Epidermal melanocyte (primary cell): ENCODE data around the gene PIGBOS1.
"Not testable (repeated sequence)": the region's sequence is repeated elsewhere in the genome, so short reads cannot be mapped to it uniquely, and the experiment has no call there.

Experiments
- DNase-seq: peaks from one replicate; pipeline ENCODE4 v3.0.0; 2011; ENCODE audit warnings: low spot score; ENCODE audit not compliant: insufficient read length

PIGBOS1 gene, protein sequence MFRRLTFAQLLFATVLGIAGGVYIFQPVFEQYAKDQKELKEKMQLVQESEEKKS

DNA sequence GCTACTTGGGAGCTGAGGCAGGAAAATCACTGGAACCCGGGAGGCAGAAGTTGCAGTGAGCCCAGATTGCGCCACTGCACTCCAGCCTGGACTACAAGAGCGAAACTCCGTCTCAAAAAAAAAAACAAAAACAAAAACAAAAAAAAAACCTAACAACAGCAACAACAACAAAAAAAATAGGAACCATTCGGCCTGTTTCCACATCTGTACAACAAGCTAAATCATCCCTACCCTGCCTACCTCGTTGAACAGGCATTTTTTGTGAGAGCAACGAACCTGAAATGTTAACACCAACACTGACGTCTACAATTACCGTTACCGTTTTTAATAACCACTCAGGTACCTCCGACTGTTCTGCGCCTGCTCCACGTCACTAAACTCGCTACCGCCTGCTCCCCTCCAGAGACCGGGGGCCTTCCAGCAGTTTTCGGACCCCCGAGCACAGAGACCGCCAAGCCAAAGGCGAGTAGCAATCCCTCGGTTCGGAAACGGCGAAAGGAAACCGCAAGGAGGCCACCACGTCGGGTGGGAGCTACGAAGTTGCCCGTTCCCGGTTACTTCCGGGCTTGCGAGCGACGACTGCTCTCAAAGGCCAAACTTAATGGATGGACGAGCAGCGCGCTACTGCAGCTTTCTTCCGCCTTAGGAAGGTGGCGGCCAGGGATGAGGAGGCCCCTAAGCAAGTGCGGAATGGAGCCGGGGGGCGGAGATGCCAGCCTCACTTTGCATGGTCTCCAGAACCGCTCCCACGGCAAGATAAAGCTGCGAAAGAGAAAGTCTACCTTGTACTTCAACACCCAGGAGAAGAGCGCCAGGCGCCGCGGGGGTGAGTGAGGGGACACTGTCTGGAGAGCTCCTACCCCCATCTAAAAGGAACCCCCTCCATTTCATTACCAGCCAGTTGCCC is at the start of gene PIGBOS1, which contains the start of gene PIGB:
PIGBOS1 (minus strand) TSS at position 536 of the 907 bp plus-strand sequence. CDS start 1,331 bp downstream, outside the sequence.
PIGB (plus strand) TSS at position 635 of the 907 bp plus-strand sequence; CDS start at position 664, 29 bp downstream.
- DNase-seq: peak; percentile 64

DNA sequence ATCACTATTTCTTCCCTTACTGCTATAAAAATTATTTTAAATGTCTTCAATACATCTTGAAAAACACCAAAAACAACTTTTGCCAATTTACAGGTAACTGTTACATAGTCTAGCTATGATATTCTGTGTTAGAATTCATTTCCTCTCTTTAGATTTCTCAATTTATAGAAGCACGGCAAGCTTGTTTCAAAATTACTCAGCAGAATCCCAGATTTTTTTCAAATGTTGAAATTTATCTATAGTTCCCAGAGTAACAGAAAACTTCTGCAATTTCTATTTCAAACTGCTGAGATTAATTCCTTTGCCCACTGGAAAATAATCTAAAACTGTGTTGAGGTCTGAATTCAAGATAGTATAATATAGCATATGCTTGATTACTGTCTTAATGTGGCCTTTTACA is 48.1 kb upstream of the PIGBOS1 start:
- no peak for DNase-seq

DNA sequence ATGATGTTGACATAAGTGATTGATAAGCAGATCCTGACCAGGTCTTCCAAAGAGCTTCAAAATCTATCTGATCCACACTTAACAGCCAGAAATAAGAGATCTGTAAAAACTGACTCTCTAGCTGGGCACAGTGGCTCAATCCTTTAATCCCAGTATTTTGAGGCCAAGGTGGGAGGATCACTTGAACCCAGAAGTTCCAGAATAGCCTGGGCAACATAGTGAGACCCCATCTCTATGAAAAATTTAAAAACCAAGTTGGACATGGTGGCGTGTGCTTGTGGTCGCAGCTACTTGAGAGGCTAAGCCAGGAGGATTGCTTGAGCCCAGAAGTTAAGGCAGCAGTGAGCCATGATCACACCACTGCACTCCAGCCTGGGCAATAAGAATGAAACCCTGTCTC is 43.7 kb upstream of the PIGBOS1 start:
- DNase-seq: no peak

DNA sequence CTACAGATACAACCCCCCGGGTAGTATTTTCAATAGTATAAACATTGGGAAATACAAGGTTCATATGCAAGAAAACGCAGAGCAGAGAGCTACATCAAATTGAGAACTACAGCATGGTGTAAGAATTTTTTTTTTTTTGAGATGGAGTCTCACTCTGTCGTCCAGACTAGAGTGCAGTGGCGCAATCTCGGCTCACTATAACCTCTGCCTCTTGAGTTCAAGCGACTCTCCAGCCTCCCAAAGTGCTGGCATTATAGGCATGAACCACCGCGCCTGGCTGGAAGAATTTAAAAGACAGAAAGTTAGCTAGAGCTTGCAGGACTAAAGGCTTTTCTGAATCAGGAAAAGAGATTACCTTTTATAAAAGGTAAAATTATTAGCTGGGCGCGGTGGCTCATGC is 42.1 kb upstream of the PIGBOS1 start:
- no peak for DNase-seq

DNA sequence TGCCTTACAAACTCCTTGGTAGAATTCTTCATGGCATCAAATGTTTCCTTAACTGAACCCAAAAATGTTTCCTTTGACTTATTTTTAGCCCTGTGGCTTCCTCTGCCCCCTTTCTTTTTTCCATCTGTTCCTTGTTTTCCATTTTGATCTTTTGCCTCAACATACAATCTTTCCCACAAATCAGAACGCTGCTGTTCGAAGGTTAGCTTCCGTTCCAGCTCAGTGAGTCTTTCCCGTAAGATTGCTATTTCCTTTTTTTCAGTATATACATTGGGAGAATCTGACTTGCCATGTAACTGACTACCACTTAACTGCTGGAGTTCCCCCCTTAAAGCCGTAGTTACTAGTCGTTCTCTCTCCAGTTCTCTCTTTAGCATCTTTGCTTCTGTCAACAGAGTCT is 41.3 kb upstream of the PIGBOS1 start:
- no peak for DNase-seq

DNA sequence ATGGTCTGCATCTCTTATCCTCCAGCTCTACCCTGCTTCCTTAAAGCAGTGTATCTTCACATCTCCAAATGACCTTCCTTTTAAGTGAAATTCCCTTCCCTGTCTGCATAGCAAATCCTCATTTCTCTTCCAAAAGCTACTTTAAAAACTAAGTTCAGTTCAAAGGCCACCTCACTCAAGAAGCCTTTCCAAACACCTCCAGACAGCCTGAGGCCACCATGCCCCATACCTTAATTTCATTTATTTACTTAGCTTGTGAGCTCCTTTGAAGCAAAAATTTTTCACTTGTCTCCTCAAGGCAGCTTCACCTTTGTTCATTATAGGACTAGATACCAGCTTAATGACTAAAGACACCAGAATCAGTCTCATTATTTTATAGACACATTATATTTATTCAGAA is 39.5 kb upstream of the PIGBOS1 start:
- DNase-seq: no peak

DNA sequence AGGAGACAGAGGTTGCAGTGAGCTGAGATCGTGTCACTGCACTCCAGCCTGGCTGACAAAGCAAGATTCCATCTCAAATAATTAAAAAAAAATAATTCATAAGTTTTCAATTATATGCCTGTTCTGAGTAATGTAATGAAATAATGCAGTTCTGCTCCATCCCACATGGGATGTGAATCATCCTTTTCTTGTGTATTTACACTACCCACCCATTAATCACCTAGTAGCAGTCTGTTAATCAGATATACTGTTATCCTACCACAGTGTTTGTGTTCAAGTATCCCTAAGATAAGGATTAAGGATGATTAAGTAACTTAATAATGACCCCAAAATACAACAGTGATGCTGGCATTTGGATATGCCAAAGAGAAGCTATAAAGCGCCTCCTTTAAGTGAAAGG is 38.9 kb upstream of the PIGBOS1 start:
- DNase-seq: no peak

DNA sequence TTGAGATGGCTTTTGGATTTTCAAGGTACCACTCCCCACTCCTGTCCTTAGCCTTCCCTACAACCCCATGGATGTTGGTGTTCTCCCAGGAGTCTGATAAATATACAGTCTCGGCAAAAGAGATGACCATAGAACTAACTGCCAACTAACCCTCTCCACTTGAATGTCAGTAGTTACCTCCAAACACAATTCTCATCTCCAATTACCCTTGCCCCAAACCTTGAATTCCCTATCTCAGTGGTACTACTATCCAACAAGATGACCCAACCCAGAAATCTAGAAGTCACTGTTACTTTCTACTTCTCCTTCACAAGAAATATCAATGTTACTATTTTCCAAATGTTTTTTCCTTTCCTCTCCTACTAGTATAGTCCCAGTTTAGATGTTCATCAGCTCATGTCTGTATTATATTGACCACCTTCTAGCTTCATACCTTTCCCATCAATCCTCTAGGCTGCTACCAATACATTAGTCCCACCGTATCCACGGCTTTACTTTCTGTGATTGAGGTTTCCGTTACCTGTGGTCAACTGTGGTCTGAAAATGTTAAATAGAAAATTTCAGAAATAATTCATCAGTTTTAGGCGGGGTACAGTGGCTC is 38.2 kb upstream of the PIGBOS1 start:
- DNase-seq: no peak

DNA sequence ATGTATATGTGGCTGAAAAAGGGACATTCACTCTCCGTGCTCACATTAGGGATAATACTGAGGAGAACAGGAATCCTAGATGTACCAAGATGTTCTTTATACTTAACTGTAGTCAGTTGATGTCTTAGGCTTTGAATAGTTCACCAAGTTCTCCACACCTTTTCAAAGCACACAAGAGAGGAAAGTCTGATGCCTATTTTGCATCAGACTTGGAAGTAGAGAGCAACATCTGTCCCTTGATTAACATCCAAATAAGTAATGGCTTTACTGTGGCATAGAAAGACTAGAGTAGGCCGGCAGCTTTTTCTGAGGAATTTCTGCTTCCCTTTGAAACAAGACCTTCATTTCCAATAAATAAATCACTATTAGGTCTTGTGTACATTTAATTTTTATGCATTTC is 34.1 kb upstream of the PIGBOS1 start:
- no peak for DNase-seq

DNA sequence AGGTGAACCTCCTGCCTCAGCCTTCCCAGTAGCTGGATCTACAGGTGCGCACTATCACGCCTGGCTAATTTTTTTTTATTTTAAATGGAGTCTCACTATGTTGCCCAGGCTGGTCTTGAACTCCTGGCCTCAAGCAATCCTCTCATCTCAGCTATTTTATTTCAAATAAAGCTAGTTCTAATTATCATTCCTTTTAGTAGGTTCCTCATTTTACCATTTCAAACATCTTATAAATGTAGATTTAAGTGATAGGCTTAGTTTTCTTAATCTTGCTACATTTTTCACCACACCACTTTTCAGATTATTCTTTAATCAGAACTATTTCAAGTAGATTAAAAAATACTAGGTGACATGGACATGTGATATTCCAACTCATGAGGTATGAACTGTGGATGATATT is 30.4 kb upstream of the PIGBOS1 start:
- no peak for DNase-seq

DNA sequence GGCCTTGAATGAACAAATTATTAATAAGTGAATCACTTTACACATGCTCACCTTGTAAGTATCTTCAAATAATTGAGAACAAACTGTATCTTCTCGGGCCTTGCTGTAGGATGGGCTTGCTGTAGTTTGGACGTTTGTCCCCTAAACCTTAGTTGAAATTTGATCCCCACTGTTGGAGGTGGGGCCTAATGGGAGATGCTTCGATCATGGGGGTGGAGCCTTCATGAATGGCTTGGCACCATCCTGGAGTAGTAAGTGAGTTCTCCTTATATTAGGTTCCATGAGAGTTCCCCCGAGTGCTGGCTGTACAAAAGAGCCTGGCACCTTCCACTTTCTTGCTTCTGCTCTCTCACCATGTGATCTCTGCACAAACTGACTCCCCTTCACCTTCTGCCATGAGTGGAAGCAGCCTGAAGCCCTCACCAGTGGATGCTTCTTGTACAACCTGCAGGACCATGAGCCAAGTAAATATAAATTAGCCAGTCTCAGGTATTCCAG is 29.4 kb upstream of the PIGBOS1 start:
- DNase-seq: no peak

DNA sequence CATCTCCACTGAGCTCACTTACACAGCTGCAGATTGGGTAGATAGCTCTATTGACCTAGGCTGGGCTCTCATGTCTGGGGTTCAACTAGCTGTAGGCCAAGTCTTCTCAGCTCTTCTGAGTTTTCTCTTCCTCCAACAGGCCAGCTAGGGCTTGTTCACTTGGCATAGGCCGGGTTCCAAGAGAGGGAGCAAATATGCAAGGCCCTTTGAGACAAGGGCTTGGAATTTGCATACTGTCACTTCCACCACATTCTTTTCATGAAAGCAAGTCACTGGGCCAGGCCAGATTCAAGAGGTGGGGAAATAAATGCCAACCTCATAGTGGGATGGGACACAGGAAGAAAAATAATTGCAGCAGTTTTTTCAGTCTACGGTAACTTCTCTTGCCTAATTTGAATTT is 25.3 kb upstream of the PIGBOS1 start:
- no peak for DNase-seq

DNA sequence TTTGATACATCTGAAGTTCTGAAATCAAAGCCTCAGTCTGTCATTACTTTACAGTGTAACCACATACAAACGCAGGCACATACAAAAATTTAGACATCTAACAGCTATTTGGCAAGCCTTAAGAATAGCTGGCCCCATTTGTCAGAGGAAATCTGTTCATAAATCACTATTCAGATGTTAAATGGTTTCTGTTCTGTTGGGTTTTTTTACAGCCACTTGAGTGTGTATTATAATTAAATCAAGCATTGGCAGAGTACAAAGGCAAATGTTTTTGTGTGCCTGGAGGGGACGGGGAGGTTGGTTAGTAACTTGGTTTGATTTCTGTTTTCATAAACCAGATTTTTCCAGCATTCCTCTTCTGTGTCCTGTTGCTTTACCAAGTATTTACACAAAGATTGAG is 24.2 kb upstream of the PIGBOS1 start:
- DNase-seq: no peak

DNA sequence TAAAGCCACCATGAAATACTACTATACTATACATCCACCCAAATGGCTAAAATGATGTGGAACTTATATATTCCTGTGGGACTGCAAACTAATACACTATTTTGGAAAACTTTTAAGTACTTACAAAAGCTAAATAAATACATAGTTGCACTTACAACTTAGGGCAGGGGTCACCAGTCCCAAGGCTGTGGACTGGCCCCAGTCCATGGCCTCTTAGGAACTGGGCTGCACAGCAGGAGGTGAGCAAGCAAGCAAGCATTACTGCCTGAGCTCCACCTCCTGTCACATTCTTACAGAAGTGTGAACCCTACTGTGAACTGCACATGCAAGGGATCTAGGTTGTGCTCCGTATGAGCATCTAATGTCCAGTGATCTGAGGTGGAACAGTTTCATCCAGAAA is 18.2 kb upstream of the PIGBOS1 start:
- DNase-seq: no peak

DNA sequence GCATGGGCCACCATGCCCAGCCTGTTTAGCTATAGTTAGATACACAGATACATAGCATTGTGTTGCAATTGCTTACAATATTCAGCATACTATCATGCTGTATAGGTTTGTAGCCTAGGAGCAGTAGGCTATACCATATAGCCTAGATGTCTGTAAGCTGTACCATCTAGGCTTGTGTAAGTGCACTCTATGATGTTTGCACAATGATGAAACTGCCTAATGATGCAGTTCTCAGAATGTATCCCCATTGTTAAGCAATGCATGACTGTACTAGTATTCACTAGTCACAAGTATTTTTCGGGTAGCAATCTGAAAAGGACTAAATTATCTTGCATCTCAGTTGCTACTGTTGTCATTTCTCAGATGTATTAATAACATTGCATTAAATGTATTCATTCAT is 16.1 kb upstream of the PIGBOS1 start:
- DNase-seq: no peak

DNA sequence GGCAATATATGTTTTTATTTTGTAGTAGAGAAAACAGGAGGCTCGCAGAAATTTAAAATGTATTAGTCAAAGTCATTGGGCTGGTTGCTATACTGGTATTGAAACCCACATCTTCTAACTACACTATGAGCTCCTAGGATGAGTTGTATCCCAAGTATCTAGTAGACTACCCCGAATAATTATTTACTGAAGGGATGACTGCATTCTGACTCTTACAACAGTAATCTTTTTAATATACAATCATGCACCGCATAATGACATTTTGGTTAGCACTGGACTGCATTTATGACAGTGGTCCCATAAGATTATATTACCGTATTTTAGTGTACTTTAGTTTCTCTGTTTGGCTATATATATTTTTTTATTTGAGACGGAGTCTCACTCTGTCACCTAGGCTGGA is 15.4 kb upstream of the PIGBOS1 start:
- DNase-seq: no peak

DNA sequence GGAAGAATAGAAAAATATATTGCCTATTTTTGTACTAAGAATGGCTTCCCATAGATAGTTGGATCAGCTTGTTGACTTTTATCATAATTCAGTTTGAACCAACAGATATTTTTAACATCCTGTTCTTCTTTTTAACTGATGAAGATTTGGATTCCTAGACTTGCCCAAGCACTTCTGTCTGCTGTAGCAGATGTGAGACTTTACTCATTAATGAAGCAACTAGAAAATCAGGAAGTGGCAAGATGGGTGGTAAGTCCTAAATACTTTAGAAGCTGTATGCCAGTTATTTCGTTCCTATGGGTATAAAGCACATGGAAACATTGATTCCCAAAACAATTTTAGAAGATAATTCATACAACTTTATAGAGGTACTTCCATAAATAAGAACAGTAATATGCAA is 8.5 kb upstream of the PIGBOS1 start:
- no peak for DNase-seq

DNA sequence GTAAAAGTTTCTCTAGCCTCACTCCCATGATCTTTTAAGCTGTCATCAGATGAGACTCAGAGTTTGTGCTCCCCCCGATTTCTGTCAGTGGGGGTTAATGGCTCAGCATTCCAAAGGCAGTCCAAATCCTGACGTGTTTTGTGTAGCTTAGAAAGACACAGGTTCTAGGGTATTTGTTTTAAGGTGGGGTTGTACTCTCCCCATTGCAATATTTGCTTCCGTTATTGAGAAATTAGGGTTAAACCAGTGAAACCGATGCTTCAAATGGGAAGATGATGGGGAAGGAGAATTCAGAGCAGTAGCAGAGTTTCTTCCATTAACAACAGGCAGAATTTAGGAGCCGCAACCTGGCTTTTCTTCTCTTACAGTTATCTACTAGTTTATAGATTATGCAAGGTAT is 3.5 kb upstream of the PIGBOS1 start:
- DNase-seq: no peak

DNA sequence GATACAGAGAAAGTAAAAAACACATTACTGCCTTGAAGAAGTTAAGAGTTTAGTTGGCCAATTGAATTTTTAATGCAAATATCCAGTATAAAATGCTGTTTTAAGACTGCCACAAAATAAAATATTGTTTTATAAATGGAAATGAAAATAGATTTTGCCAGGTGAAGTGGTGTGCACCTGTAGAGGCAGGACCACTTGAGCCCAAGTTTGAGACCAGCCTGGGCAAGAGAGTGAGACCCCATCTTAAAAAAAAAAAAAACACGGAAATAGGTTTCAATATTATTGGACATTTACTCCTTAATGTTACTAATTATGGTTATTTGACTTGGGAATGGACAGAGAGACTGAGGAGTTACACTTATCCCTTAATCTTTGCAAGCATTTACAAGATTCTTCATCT is 2.0 kb upstream of the PIGBOS1 start:
- DNase-seq: no peak

DNA sequence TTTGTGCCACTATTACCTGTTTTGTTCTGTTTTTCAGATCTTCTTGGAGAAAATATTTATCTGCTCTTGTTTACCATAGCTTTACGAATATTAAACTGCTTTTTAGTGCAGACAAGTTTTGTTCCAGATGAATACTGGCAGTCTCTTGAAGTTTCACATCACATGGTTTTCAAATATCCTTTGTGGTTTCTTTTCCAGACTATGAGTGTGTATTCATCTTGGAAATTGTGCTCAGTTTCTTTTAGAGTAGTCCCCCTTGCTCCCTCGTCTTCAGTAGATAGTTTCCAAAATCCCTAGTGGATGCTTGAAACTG is 1.3 kb upstream of the PIGBOS1 start:
- peak; percentile 23 for DNase-seq

DNA sequence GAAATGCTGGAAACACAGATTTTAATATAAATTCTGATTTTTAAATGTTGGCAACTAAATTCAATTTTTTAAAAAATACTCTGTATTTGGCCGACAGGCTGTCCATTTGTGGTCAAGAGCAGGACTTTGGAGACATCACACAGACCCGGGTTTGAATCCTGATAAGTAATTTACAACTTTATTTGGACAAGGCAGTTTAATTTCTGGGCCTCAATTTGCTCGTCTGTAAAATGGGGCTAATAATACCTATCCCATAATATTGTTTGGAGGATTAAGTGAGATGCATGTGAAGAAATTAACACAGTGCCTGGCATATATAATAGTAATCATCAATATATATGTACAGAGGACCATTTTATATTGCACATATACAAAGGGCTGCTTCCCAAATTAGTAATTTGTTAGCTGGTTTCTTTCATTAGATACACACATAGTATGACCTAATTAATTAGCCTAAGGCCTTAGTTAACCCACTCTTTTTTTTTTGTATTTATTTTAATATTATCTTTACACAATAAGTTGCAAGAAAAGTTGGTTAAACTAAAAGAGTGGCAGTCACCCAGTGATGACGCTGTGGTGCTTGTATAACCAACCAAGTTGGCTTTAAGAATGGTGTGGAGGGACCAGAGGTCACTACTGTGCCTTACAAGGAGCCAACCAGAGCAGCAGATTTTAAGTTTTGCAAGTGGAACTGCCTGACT is 764 bp upstream of the PIGBOS1 start:
- no peak for DNase-seq

DNA sequence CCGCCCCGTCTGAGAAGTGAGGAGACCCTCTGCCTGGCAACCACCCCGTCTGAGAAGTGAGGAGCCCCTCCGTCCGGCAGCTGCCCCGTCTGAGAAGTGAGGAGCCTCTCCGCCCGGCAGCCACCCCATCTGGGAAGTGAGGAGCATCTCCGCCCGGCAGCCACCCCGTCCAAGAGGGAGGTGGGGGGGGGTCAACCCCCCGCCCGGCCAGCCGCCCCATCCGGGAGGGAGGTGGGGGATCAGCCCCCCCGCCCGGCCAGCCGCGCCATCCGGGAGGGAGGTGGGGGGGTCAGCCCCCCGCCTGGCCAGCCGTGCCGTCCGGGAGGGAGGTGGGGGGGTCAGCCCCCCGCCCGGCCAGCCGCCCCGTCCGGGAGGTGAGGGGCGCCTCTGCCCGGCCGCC is 16.1 kb downstream of the PIGBOS1 start:
- DNase-seq: not testable (repeated sequence)
